GM13977 (cell line): Measurements from ENCODE around the gene ISM1.

Experiments
- DNase-seq: peaks from one replicate; pipeline ENCODE4 v3.0.0; 2012; ENCODE audit warnings: low spot score
- CTCF ChIP-seq: IDR thresholded peaks from 2 replicates; pipeline ENCODE4 v1.5.1; 2012; ENCODE audit warnings: mild to moderate bottlenecking, control low read depth; ENCODE audit not compliant: insufficient read depth; ENCODE audit errors: extremely low read depth, missing control alignments
- in situ Hi-C: fragments of 300-500 bp; cut with MboI; formaldehyde crosslinking; loops from one replicate; pipeline ENCODE4 v1.12.0; 2022; ENCODE audit warnings: low sequenced_read_pairs, low pct_unique_long_range_greater_than_20kb, mixed read lengths, inconsistent platforms; ENCODE audit not compliant: unreplicated experiment

ISM1 gene

GRCh38 chr20:13313201-13313600 is 92.1 kb downstream of the ISM1 start:
- no peak for DNase-seq
- TF ChIP-seq CTCF: no peak
- in situ Hi-C loops: no loop called here

GRCh38 chr20:13317439-13317838 is 96.4 kb downstream of the ISM1 start:
- in situ Hi-C loops: no loop called here
- no peak for DNase-seq
- no peak for TF ChIP-seq CTCF

- in situ Hi-C loops: no loop called here
- DNase-seq: no peak
- TF ChIP-seq CTCF: no peak
Observed at GRCh38 chr20:13318871-13319521, 97.9 kb downstream of the ISM1 start.

- in situ Hi-C loops: no loop called here
- no peak for TF ChIP-seq CTCF
- DNase-seq: no peak
Observed at GRCh38 chr20:13320702-13321101, 99.6 kb downstream of the ISM1 start.

GRCh38 chr20:13321416-13321815 is 100.3 kb downstream of the ISM1 start:
- DNase-seq: no peak
- no peak for TF ChIP-seq CTCF
- in situ Hi-C loops: no loop called here

- TF ChIP-seq CTCF: no peak
- in situ Hi-C loops: no loop called here
- DNase-seq: no peak
Observed at GRCh38 chr20:13322198-13322597, 101.1 kb downstream of the ISM1 start.

GRCh38 chr20:13322621-13323020 is 101.5 kb downstream of the ISM1 start:
- no peak for TF ChIP-seq CTCF
- DNase-seq: no peak
- in situ Hi-C loops: no loop called here
